Lung (tissue), 12 donors: ENCODE measurements around the gene TVP23A. TPM values are rescaled to one million over a fixed set of nuclear protein-coding genes. Genes with fewer than 3 reads are reported as not detected.

Experiments used
- ATAC-seq: fragments of 200-7000 bp; cut with Tn5 transposase; one replicate; pipeline ENCODE4 v1.9.1; 2020; ENCODE audit warnings: moderate number of reproducible peaks; ENCODE audit not compliant: insufficient read depth, low FRiP score
- DNase-seq, 3 donors: peaks; one replicate each; pipeline ENCODE4 v3.0.0-alpha.2; 2013 to 2017
- H3K27ac ChIP-seq, 2 donors: one replicate each; pipeline ENCODE4 v1.5.1; 2013; ENCODE audit warnings: mild to moderate bottlenecking in 2 of 2, moderate library complexity in 2 of 2, control low read depth in 1 of 2, inconsistent platforms in 1 of 2, low read depth in 1 of 2, low read length in 1 of 2
- H3K27me3 ChIP-seq, 3 donors: one replicate each; pipeline ENCODE4 v1.5.1; 2013; ENCODE audit warnings: low read length in 2 of 3; ENCODE audit not compliant: control insufficient read depth in 3 of 3, insufficient read depth in 3 of 3
- H3K36me3 ChIP-seq, 4 donors: one replicate each; pipeline ENCODE4 v1.5.1; 2013; ENCODE audit warnings: low read length in 4 of 4, mild to moderate bottlenecking in 1 of 4, moderate library complexity in 1 of 4; ENCODE audit not compliant: control insufficient read depth in 4 of 4, insufficient read depth in 4 of 4
- H3K4me1 ChIP-seq, 5 donors: one replicate each; pipeline ENCODE4 v1.5.1; 2013; ENCODE audit warnings: low read length in 5 of 5, mild to moderate bottlenecking in 2 of 5, moderate library complexity in 1 of 5; ENCODE audit not compliant: control insufficient read depth in 5 of 5, insufficient read depth in 5 of 5
- H3K4me3 ChIP-seq: one replicate; pipeline ENCODE4 v1.5.1; 2013; ENCODE audit warnings: mild to moderate bottlenecking, control low read depth, moderate library complexity
- H3K9ac ChIP-seq, 2 donors: one replicate each; pipeline ENCODE4 v1.5.1; 2013; ENCODE audit warnings: low read length in 2 of 2, control low read depth in 1 of 2; ENCODE audit not compliant: insufficient read depth in 1 of 2
- H3K9me3 ChIP-seq, 4 donors: one replicate each; pipeline ENCODE4 v1.5.1; 2013; ENCODE audit warnings: low read length in 3 of 4, mild to moderate bottlenecking in 1 of 4, moderate library complexity in 1 of 4; ENCODE audit not compliant: control insufficient read depth in 4 of 4, insufficient read depth in 3 of 4
- WGBS, 2 donors: extraction: QIAGEN DNeasy Blood & Tissue Kit; methylation state at CpG; one replicate each; pipeline ENCODE4 v1.1.7; 2013; 5-methylcytosine and 5-hydroxymethylcytosine counted together
- polyA plus RNA-seq, 2 donors: library from polyadenylated mRNA; stranded (reverse); fragments of 200-250 nt; gene quantifications; one replicate each; pipeline ENCODE4 v1.2.1, GENCODE V29; 2013
- total RNA-seq, 2 donors: library from RNA; depleted of rRNA in 1 of 2; stranded (reverse); fragments of >200 nt in 1 of 2; gene quantifications; one replicate each; pipeline ENCODE4 v1.2.1, GENCODE V29; 2014 to 2021
- TF ChIP-seq, protein P1 (sequence below): IDR thresholded peaks from 2 replicates; pipeline ENCODE4 v1.5.1; 2012; ENCODE audit warnings: mild to moderate bottlenecking; ENCODE audit errors: control extremely low read depth, extremely low read depth
- donor health status: control.
- donor health status: control.
- donor health status: Bipolar disorder and iron deficiency.
- donor health status: healthy.
- donor health status: DM: yes; HTN: yes; CAD: no.

The TVP23A gene
- total and polyA plus RNA-seq, 4 donors, result 0.22 to 6.1 (median 0.25) TPM

DNA sequence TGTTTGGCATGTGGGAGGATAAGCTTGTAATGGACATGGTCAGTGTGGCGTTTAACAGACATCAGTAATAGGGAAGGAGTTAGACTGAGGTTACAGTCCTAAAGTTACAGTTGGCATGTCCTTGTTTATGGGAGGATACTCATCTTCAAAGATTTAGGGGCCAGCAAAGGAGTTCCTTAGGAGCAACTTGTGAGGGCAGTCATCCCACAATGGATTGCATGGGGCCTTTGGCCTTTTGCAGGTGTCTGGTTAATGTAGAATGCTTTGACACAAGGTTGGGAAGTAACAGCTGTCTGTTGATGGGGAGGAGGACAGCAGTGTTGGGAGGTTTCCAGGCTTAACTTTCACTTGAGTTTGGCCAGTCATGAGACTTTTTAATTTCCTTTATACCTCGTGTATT is 72.8 kb downstream of the TVP23A start:
- no peak for ATAC-seq
- Histone ChIP-seq H3K4me3 (no peak overlapping the region), H3K36me3 (peaks cover 0 to 24% (median 12%) of the 10 kb centered on the region in 4 donors), H3K9ac (no peak overlapping the region), H3K9me3 (no peaks in the 10 kb centered on the region), H3K27ac (no peak overlapping the region), H3K27me3 (no peaks in the 10 kb centered on the region), H3K4me1 (peaks cover 3 to 16% (median 5%) of the 10 kb centered on the region in 5 donors)
- TF ChIP-seq, protein P1, sequence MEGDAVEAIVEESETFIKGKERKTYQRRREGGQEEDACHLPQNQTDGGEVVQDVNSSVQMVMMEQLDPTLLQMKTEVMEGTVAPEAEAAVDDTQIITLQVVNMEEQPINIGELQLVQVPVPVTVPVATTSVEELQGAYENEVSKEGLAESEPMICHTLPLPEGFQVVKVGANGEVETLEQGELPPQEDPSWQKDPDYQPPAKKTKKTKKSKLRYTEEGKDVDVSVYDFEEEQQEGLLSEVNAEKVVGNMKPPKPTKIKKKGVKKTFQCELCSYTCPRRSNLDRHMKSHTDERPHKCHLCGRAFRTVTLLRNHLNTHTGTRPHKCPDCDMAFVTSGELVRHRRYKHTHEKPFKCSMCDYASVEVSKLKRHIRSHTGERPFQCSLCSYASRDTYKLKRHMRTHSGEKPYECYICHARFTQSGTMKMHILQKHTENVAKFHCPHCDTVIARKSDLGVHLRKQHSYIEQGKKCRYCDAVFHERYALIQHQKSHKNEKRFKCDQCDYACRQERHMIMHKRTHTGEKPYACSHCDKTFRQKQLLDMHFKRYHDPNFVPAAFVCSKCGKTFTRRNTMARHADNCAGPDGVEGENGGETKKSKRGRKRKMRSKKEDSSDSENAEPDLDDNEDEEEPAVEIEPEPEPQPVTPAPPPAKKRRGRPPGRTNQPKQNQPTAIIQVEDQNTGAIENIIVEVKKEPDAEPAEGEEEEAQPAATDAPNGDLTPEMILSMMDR, result no peak
- no peak for DNase-seq
- 60 to 61% methylated on average over 2 of the region's 2 CpGs for WGBS, 2 donors

DNA sequence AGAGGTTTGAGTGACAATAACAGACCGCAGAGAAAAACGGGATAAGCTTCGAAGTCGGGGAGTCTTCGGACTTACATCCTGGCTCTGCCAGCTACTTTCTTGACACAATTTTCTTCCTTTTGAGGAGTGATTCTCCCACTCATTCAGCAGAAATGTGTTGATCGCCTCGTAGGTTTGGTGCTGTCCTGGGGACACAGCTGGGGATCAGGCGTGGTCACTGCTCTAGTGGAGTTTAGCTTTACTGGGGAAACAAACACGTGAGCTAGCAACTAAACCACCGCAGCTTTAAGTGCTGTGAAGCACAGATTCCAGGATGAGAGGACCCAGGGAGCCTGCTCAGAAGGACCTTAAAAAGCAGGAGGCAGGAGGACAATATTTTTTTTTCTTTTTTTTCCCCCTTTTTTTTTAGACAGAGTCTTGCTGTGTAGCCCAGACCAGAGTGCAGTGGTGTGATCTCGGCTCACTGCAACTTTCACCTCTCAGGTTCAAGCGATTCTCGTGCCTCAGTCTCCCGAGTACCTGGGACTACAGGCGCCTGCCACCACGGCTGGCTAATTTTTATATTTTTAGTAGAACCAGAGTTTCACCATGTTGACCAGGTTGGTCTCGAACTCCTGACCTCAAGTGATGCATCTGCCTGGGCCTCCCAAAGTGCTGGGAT is 74.1 kb downstream of the TVP23A start:
- Histone ChIP-seq H3K27ac (peak overlapping the region; percentile 17 to 80), H3K36me3 (peaks cover 0 to 21% (median 7%) of the 10 kb centered on the region in 4 donors), H3K9me3 (no peaks in the 10 kb centered on the region), H3K4me3 (no peak overlapping the region), H3K27me3 (no peaks in the 10 kb centered on the region), H3K9ac (peak overlapping the region in 1 of 2 donors; percentile 74), H3K4me1 (peaks cover 3 to 16% (median 5%) of the 10 kb centered on the region in 5 donors)
- ATAC-seq, result no peak
- TF ChIP-seq, protein P1, result no peak
- WGBS, 2 donors, result 41 to 46% methylated on average over 17 of the region's 17 CpGs
- DNase-seq, result no peak

DNA sequence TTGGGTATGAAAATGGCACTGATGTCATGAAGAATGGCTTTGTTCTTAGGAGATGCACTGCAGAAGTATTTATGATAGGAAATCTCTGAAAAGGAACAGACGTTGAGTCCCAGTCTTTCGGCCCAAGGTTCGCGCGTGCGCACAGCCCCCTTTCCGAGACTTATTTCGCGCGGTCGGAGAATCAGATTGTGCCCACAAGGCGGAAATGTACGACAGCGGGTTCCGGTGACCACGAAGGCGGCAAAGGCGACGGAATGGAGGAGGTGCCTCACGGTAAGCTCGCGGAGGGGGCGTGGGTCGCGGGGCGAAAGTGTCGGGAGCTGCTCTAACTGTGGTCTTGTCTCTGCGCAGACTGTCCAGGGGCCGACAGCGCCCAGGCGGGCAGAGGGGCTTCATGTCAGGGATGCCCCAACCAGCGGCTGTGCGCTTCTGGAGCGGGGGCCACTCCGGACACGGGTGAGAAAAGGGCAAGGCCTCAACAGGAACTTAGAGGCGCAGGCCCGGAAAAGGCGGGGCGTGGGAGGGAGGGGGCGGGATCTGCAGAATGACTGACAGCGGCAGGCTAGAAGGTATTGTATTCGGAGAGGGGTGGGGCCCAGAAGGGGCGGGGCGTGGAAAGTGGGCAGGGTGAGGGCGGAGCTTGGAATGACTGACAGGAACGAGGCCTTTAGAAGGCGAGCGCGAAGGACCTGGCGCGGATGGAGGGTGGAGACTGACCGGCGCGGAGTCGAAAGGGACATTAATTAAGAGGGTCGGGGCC is 74.8 kb downstream of the TVP23A start, which contains the start of gene NUBP1:
Gene NUBP1, plus strand, starts transcription at position 233 of the 760 bp plus-strand sequence. Its CDS starts 22 bp downstream, at position 255.
- peaks cover 3 to 16% (median 5%) of the 10 kb centered on the region in 5 donors for H3K4me1 ChIP-seq
- H3K36me3 ChIP-seq, result peaks cover 0 to 21% (median 5%) of the 10 kb centered on the region in 4 donors
- 0 to 1% methylated on average over 57 of the region's 57 CpGs for WGBS, 2 donors
- H3K9me3 ChIP-seq, result no peaks in the 10 kb centered on the region
- TF ChIP-seq, protein P1, result no peak
- no peaks in the 10 kb centered on the region for H3K27me3 ChIP-seq
- H3K9ac ChIP-seq, result peak within 1 kb of the TSS; percentile 74 to 83
- peak within 1 kb of the TSS; percentile 62 for H3K4me3 ChIP-seq
- peak within 1 kb of the TSS; percentile 95 to 99 for H3K27ac ChIP-seq
- ATAC-seq (peak; percentile 98), DNase-seq (peak; percentile 99 to 100 (median 99))
